Lower lobe of right lung (tissue), 2 donors: ENCODE results near the gene PID1. TPM values are rescaled to one million over a fixed set of nuclear protein-coding genes. Genes with fewer than 3 reads are reported as not detected.
"Not testable (repeated sequence)": the region's sequence is repeated elsewhere in the genome, so short reads cannot be mapped to it uniquely, and the experiment has no call there.

Experiments
- ATAC-seq, 2 donors: fragments of 200-7000 bp; cut with Tn5 transposase; one replicate each; pipeline ENCODE4 v1.9.1; 2020 to 2022; ENCODE audit warnings: mild to moderate bottlenecking in 2 of 2, moderate library complexity in 2 of 2
- DNase-seq: peaks from one replicate; pipeline ENCODE4 v3.0.0-alpha.2; 2020
- H3K27ac ChIP-seq: fragments of 200-600 bp; one replicate; pipeline ENCODE4 v1.8.0; 2022
- H3K27me3 ChIP-seq: fragments of 200-600 bp; one replicate; pipeline ENCODE4 v1.8.0; 2022; ENCODE audit warnings: low read depth
- H3K36me3 ChIP-seq: fragments of 200-600 bp; one replicate; pipeline ENCODE4 v1.8.0; 2022; ENCODE audit warnings: mild to moderate bottlenecking
- H3K4me1 ChIP-seq: fragments of 200-600 bp; one replicate; pipeline ENCODE4 v1.8.0; 2022
- H3K4me3 ChIP-seq: fragments of 200-600 bp; one replicate; pipeline ENCODE4 v1.8.0; 2022; ENCODE audit warnings: mild to moderate bottlenecking
- H3K9me3 ChIP-seq: fragments of 200-600 bp; one replicate; pipeline ENCODE4 v1.8.0; 2022
- intact Hi-C: fragments of 100-400 bp; cut with DNase I; formaldehyde crosslinking; loops from one replicate; pipeline ENCODE4 v1.11.0; 2022
- total RNA-seq: library from RNA; stranded (reverse); fragmentation: NEBNext Ultra II Directional; extraction: Animal tissue kit (Norgen Biotek cat#: 25700); gene quantifications from one replicate; pipeline ENCODE4 v1.2.1, GENCODE V29; 2021
- TF ChIP-seq, protein P1 (sequence below): fragments of 200-600 bp; IDR thresholded peaks from one replicate; pipeline ENCODE4 v1.8.0; 2022; ENCODE audit warnings: antibody characterized with exemption, mild to moderate bottlenecking
- donor health status: DM: no; HTN: yes; CAD: no; lungs with severe emphysema.

The PID1 gene
- total RNA-seq, 1 donor from 2014 or later = 48.0 TPM

DNA sequence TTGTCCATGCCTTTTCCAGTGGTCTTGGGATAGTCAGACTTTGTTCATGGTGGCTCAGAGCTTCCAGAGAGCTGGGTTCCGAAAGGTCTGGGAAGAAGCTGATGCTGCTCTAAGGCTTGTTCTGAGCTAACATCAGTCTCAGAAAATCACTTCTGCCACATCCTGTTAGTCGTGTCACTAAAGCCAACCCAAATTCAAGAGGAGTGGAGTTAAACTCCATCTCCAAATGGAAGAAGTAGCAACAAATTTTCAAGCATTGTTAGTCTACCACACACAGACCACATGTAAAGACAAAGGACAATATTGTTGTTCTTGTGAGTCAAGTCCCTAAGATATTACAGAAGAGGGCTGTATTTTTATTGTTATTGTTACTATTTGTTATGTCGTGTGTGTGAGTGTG, 77.8 kb downstream of the PID1 start:
- H3K4me3 ChIP-seq = no peak overlapping the region
- ATAC-seq = no peak
- TF ChIP-seq, protein P1, sequence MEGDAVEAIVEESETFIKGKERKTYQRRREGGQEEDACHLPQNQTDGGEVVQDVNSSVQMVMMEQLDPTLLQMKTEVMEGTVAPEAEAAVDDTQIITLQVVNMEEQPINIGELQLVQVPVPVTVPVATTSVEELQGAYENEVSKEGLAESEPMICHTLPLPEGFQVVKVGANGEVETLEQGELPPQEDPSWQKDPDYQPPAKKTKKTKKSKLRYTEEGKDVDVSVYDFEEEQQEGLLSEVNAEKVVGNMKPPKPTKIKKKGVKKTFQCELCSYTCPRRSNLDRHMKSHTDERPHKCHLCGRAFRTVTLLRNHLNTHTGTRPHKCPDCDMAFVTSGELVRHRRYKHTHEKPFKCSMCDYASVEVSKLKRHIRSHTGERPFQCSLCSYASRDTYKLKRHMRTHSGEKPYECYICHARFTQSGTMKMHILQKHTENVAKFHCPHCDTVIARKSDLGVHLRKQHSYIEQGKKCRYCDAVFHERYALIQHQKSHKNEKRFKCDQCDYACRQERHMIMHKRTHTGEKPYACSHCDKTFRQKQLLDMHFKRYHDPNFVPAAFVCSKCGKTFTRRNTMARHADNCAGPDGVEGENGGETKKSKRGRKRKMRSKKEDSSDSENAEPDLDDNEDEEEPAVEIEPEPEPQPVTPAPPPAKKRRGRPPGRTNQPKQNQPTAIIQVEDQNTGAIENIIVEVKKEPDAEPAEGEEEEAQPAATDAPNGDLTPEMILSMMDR = no peak
- H3K27me3 ChIP-seq = no peaks in the 10 kb centered on the region
- H3K4me1 ChIP-seq = no peaks in the 10 kb centered on the region
- intact Hi-C loops = no loop called here
- H3K36me3 ChIP-seq = no peaks in the 10 kb centered on the region
- H3K9me3 ChIP-seq = no peaks in the 10 kb centered on the region
- no peak for DNase-seq
- H3K27ac ChIP-seq = no peak overlapping the region

DNA sequence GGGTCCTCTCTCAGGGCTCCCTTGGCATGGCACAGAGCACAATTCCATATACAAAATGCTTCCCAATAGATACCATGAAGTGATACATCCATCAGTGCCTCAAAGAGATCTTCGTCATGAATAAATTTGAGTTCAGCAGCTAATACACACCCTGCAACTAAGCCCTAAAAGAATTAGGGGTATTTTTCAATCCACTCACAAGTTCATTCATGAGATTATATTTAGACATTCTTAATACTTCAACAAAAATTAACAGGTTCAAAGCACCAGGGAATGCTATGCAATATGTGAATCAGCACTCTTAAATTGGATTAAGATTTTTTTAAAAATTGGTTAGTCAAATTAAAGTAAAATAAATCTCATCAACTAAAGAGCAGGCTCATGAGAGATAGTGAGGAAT, 79.7 kb downstream of the PID1 start:
- Histone ChIP-seq H3K9me3 (peaks cover 8% of the 10 kb centered on the region), H3K36me3 (no peaks in the 10 kb centered on the region), H3K4me3 (no peak overlapping the region), H3K4me1 (no peaks in the 10 kb centered on the region), H3K27ac (no peak overlapping the region), H3K27me3 (no peaks in the 10 kb centered on the region)
- TF ChIP-seq, protein P1 = no peak
- ATAC-seq (no peak), DNase-seq (no peak)
- intact Hi-C loops = no loop called here

DNA sequence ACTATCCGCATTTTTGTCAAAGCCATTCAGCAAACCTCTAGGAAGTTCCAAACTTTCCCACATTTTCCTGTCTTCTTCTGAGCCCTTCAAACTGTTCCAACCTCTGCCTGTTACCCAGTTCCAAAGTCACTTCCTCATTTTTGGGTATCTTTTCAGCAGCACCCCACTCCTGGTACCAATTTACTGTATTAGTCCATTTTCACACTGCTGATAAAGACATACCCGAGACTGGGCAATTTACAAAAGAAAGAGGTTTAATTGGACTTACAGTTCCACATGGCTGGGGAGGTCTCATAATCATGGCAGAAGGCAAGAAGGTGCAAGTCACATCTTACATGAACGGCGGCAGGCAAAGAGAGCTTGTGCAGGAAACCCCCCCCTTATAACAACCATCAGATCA, 84.0 kb downstream of the PID1 start:
- intact Hi-C loops, H3K36me3 ChIP-seq, DNase-seq, H3K27ac ChIP-seq, H3K27me3 ChIP-seq, H3K9me3 ChIP-seq, H3K4me3 ChIP-seq, ATAC-seq, H3K4me1 ChIP-seq: not testable (repeated sequence)

DNA sequence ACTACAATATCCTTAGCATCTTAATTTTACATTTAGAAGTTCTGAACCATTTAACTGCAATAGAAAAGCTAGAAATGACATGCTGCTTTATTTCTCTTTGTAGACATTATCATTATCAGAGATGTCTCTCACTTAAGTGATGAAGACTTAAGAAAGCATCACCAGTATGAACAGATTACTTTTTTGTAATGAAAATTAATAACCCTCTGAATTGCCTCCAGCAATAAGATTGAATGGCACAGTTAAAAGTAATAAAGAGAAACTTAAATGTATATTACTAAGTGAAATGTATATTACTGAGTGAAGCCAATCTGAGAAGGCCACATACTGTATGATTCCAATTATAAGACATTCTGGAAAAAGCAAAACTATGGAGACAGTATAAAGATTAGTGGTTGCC, 89.4 kb downstream of the PID1 start:
- DNase-seq (no peak), ATAC-seq (no peak)
- no peaks in the 10 kb centered on the region for H3K36me3 ChIP-seq
- no peaks in the 10 kb centered on the region for H3K27me3 ChIP-seq
- no peak overlapping the region for H3K4me3 ChIP-seq
- no peaks in the 10 kb centered on the region for H3K4me1 ChIP-seq
- H3K9me3 ChIP-seq = no peaks in the 10 kb centered on the region
- TF ChIP-seq, protein P1 = no peak
- no peak overlapping the region for H3K27ac ChIP-seq
- intact Hi-C loops = no loop called here

DNA sequence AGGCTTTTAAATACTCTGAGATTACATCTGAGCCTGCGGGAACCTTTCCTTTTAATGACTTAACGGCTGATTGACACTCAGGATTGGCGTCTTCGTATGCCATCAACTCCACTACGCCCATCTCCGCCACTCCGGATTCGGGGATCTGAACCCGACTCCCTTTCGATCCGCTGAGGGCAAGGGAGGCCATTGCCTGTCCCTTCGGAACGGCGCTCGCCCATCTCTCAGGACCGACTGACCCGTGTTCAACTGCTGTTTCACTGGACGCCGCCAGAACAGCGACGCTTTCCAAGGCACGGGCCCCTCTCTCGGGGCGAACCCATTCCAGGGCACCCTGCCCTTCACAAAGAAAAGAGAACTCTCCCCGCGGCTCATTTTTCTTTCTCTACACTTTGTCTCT, 90.4 kb downstream of the PID1 start:
- intact Hi-C loops = no loop called here
- no peaks in the 10 kb centered on the region for H3K9me3 ChIP-seq
- no peaks in the 10 kb centered on the region for H3K4me1 ChIP-seq
- peak; percentile 41 for DNase-seq
- TF ChIP-seq, protein P1 = no peak
- H3K27ac ChIP-seq = no peak overlapping the region
- no peaks in the 10 kb centered on the region for H3K36me3 ChIP-seq
- no peaks in the 10 kb centered on the region for H3K27me3 ChIP-seq
- H3K4me3 ChIP-seq = no peak overlapping the region
- no peak for ATAC-seq

DNA sequence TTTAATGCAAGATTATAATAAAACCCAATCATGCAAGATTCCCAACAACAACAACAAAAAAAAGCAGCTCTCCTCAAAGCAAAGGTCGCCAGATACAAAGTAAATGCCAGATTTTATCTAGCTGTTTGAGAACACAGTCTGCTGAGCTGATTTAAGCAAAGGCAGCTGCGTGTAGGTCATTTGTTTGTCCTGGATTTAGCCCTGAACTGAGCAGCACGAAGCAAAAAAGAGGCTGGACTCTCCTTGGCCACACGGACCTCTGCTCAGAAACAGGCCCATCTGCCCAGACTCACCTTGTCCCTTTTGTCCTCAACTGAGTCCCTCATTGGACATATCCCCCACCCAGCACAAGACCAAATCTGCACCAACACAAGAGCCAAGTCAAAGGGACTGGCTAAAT, 91.5 kb downstream of the PID1 start:
- Histone ChIP-seq H3K4me1 (no peaks in the 10 kb centered on the region), H3K4me3 (no peak overlapping the region), H3K9me3 (no peaks in the 10 kb centered on the region), H3K27me3 (no peaks in the 10 kb centered on the region), H3K27ac (no peak overlapping the region), H3K36me3 (no peaks in the 10 kb centered on the region)
- ATAC-seq (no peak), DNase-seq (no peak)
- TF ChIP-seq, protein P1 = no peak
- intact Hi-C loops = no loop called here
